IMR-90 (cell line): Measurements from ENCODE around the gene VEZT. TPM values are rescaled to one million over a fixed set of nuclear protein-coding genes. Genes with fewer than 3 reads are reported as not detected.

Experiments
- ATAC-seq: fragments of 200-7000 bp; cut with Tn5 transposase; 2 replicates; pipeline ENCODE4 v1.9.1; 2020; ENCODE audit warnings: low read depth, mild to moderate bottlenecking, moderate library complexity
- BruUV-seq: library from RNA; stranded (reverse); fragments of 400-500 nt; replicated peaks from 2 replicates; lab custom pipeline; 2021; lab: Mats Ljungman, UMichigan
- CTCF ChIA-PET: fragments of 300-600 bp; formaldehyde crosslinking; extraction: SDS; loops from one replicate; lab custom pipeline; 2021; ENCODE audit warnings: antibody characterized with exemption; lab: Yijun Ruan, JAX
- POLR2A ChIA-PET: fragments of 300-600 bp; sonication (Branson Sonifier 250); formaldehyde crosslinking; loops from one replicate; lab custom pipeline; 2022; ENCODE audit warnings: antibody characterized with exemption; ENCODE audit not compliant: unreplicated experiment; lab: Charles Lee
- DNase-seq: peaks from one replicate; pipeline ENCODE4 v3.0.0; 2013
- H2AFZ ChIP-seq: replicated peaks from 2 replicates; pipeline ENCODE3; 2013; ENCODE audit warnings: low read length, mild to moderate bottlenecking; ENCODE audit not compliant: poor library complexity
- H2AK5ac ChIP-seq: 2 replicates; pipeline ENCODE4 v1.6.1; 2013; ENCODE audit warnings: low read depth, low read length, inconsistent platforms
- H2AK9ac ChIP-seq: replicated peaks from 2 replicates; pipeline ENCODE3; 2013; ENCODE audit warnings: mild to moderate bottlenecking, low read depth, low read length, moderate library complexity; ENCODE audit not compliant: poor library complexity
- H2BK120ac ChIP-seq: 2 replicates; pipeline ENCODE4 v1.6.1; 2013; ENCODE audit warnings: low read depth, low read length, inconsistent platforms
- H2BK15ac ChIP-seq: 3 replicates; pipeline ENCODE4 v1.6.1; 2013; ENCODE audit warnings: low read depth, low read length, inconsistent platforms
- H2BK20ac ChIP-seq: 2 replicates; pipeline ENCODE4 v1.6.1; 2013; ENCODE audit warnings: low read depth, mild to moderate bottlenecking, inconsistent platforms, low read length, moderate library complexity
- H2BK5ac ChIP-seq: 2 replicates; pipeline ENCODE4 v1.6.1; 2013; ENCODE audit warnings: mild to moderate bottlenecking, low read depth, low read length, inconsistent platforms; ENCODE audit not compliant: poor library complexity, severe bottlenecking
- H3K14ac ChIP-seq: replicated peaks from 2 replicates; pipeline ENCODE4 v1.6.1; 2013; ENCODE audit warnings: low read depth, low read length, inconsistent platforms
- H3K18ac ChIP-seq: 2 replicates; pipeline ENCODE4 v1.6.1; 2013; ENCODE audit warnings: low read depth, low read length, control low read depth
- H3K23ac ChIP-seq: 2 replicates; pipeline ENCODE4 v1.6.1; 2013; ENCODE audit warnings: low read depth, low read length, inconsistent platforms
- H3K27ac ChIP-seq: 2 replicates; pipeline ENCODE4 v1.5.1; 2013; ENCODE audit warnings: mild to moderate bottlenecking, control low read depth, low read length; ENCODE audit not compliant: insufficient read depth
- H3K27me3 ChIP-seq: 2 replicates; pipeline ENCODE4 v1.6.1; 2013; ENCODE audit warnings: low read length; ENCODE audit not compliant: control insufficient read depth, insufficient read depth
- H3K36me3 ChIP-seq: 2 replicates; pipeline ENCODE4 v1.6.1; 2013; ENCODE audit warnings: low read length, mixed read lengths; ENCODE audit not compliant: control insufficient read depth, insufficient read depth
- H3K4ac ChIP-seq: 2 replicates; pipeline ENCODE4 v1.6.1; 2013; ENCODE audit warnings: low read depth, low read length, inconsistent platforms
- H3K4me1 ChIP-seq: 2 replicates; pipeline ENCODE4 v1.6.1; 2013; ENCODE audit warnings: low read length, mixed read lengths; ENCODE audit not compliant: control insufficient read depth, insufficient read depth
- H3K4me2 ChIP-seq: 2 replicates; pipeline ENCODE4 v1.6.1; 2013; ENCODE audit warnings: low read depth, mild to moderate bottlenecking, control low read depth, low read length, moderate library complexity
- H3K4me3 ChIP-seq: 2 replicates; pipeline ENCODE4 v1.5.1; 2013; ENCODE audit warnings: low read depth, mild to moderate bottlenecking, control low read depth, low read length, moderate library complexity; ENCODE audit not compliant: insufficient read depth
- H3K56ac ChIP-seq: 2 replicates; pipeline ENCODE4 v1.6.1; 2013; ENCODE audit warnings: low read length, inconsistent platforms; ENCODE audit not compliant: insufficient read depth; ENCODE audit errors: extremely low read depth
- H3K79me1 ChIP-seq, 2 experiments: 2 replicates each; pipeline ENCODE4 v1.6.1; 2013; ENCODE audit warnings: low read length in 2 of 2, inconsistent platforms in 1 of 2, low read depth in 1 of 2
- H3K9ac ChIP-seq: 2 replicates; pipeline ENCODE4 v1.6.1; 2013; ENCODE audit warnings: low read depth, low read length, control low read depth
- H3K9me1 ChIP-seq: 2 replicates; pipeline ENCODE4 v1.6.1; 2013; ENCODE audit warnings: low read length, inconsistent platforms; ENCODE audit not compliant: insufficient read depth
- H3K9me3 ChIP-seq: 2 replicates; pipeline ENCODE4 v1.6.1; 2013; ENCODE audit warnings: low read length; ENCODE audit not compliant: control insufficient read depth, insufficient read depth
- H4K20me1 ChIP-seq: 2 replicates; pipeline ENCODE4 v1.6.1; 2013; ENCODE audit warnings: low read length, inconsistent platforms; ENCODE audit not compliant: insufficient read depth
- H4K5ac ChIP-seq: 2 replicates; pipeline ENCODE4 v1.6.1; 2013; ENCODE audit warnings: mild to moderate bottlenecking, low read depth, low read length, control low read depth
- H4K8ac ChIP-seq, 2 experiments: 2 replicates each; pipeline ENCODE4 v1.6.1; 2013; ENCODE audit warnings: low read depth in 2 of 2, low read length in 2 of 2, control low read depth in 1 of 2, inconsistent platforms in 1 of 2
- H4K91ac ChIP-seq: 2 replicates; pipeline ENCODE4 v1.6.1; 2013; ENCODE audit warnings: low read depth, low read length, inconsistent platforms; ENCODE audit not compliant: insufficient read depth
- BHLHE40 ChIP-seq: fragments of 150-350 bp; IDR thresholded peaks from 2 replicates; pipeline ENCODE4 v1.6.1; 2016; ENCODE audit warnings: mild to moderate bottlenecking, low read depth, low read length
- CEBPB ChIP-seq: IDR thresholded peaks from 2 replicates; pipeline ENCODE4 v1.6.1; 2012; ENCODE audit warnings: low read depth, low read length, improper control_type of control experiment
- CHD1 ChIP-seq: IDR thresholded peaks from 2 replicates; pipeline ENCODE4 v1.6.1; 2012; ENCODE audit warnings: low read depth, low read length, improper control_type of control experiment
- CTCF ChIP-seq: conservative IDR thresholded peaks from 2 replicates; pipeline ENCODE4 v1.5.1; 2012; ENCODE audit warnings: mild to moderate bottlenecking, low read depth, low read length, improper control_type of control experiment
- ELK1 ChIP-seq: fragments of 150-350 bp; IDR thresholded peaks from 2 replicates; pipeline ENCODE4 v1.6.1; 2016; ENCODE audit warnings: low read depth, mild to moderate bottlenecking, low read length, moderate library complexity, borderline replicate concordance
- FOS ChIP-seq: fragments of 150-350 bp; IDR thresholded peaks from 2 replicates; pipeline ENCODE4 v1.6.1; 2016; ENCODE audit warnings: low read depth, low read length
- MAFK ChIP-seq: IDR thresholded peaks from 2 replicates; pipeline ENCODE4 v1.6.1; 2012; ENCODE audit warnings: low read depth, low read length, improper control_type of control experiment
- MAZ ChIP-seq: IDR thresholded peaks from 2 replicates; pipeline ENCODE4 v1.6.1; 2012; ENCODE audit warnings: low read depth, mild to moderate bottlenecking, low read length, improper control_type of control experiment, moderate library complexity, borderline replicate concordance
- NFE2L2 ChIP-seq: fragments of 150-350 bp; IDR thresholded peaks from 2 replicates; pipeline ENCODE4 v1.6.1; 2016; ENCODE audit warnings: low read depth, mild to moderate bottlenecking, low read length
- POLR2A ChIP-seq: IDR thresholded peaks from 2 replicates; pipeline ENCODE4 v1.6.1; 2012; ENCODE audit warnings: mild to moderate bottlenecking, low read depth, low read length
- RAD21 ChIP-seq: IDR thresholded peaks from 2 replicates; pipeline ENCODE4 v1.6.1; 2012; ENCODE audit warnings: low read length, improper control_type of control experiment
- RCOR1 ChIP-seq: IDR thresholded peaks from 2 replicates; pipeline ENCODE4 v1.6.1; 2012; ENCODE audit warnings: mild to moderate bottlenecking, low read length, improper control_type of control experiment; ENCODE audit not compliant: insufficient replicate concordance
- SMC3 ChIP-seq: fragments of 150-350 bp; IDR thresholded peaks from 2 replicates; pipeline ENCODE4 v1.6.1; 2016; ENCODE audit warnings: low read depth, mild to moderate bottlenecking, antibody characterized with exemption, low read length, moderate library complexity
- USF2 ChIP-seq: fragments of 150-350 bp; IDR thresholded peaks from 2 replicates; pipeline ENCODE4 v1.6.1; 2017; ENCODE audit warnings: mild to moderate bottlenecking, antibody characterized with exemption, low read length, low read depth
- WGBS, 2 experiments: methylation state at CpG; one replicate each; pipeline versions ENCODE4 v1.1.5 to v1.1.7; 2013; ENCODE audit warnings: missing lambda C conversion rate in 2 of 2; ENCODE audit not compliant: insufficient read length in 1 of 2; ENCODE audit errors: extremely low coverage in 2 of 2; 5-methylcytosine and 5-hydroxymethylcytosine counted together
- dilution Hi-C: fragments of 300-500 bp; cut with HindIII; formaldehyde crosslinking; loops from one replicate; pipeline ENCODE4 v1.14.3; 2018; ENCODE audit warnings: low sequenced_read_pairs; ENCODE audit not compliant: unreplicated experiment
- in situ Hi-C: fragments of 300-500 bp; cut with MboI; formaldehyde crosslinking; loops from 3 replicates; pipeline ENCODE4 v1.14.3; 2019; ENCODE audit warnings: low sequenced_read_pairs, inconsistent platforms, mixed read lengths
- intact Hi-C: fragments of 100-400 bp; cut with micrococcal nuclease; formaldehyde crosslinking; loops from 2 replicates; pipeline ENCODE4 v1.10.0; 2022
- polyA plus RNA-seq, 3 experiments: library from polyadenylated mRNA; depleted of rRNA; stranded (reverse); fragments of >200 nt; gene quantifications; 2 replicates each; pipeline ENCODE4 v1.2.3, GENCODE V29; 2012; ENCODE audit warnings: low replicate concordance in 1 of 3
- total RNA-seq: library from RNA; depleted of rRNA; stranded (reverse); fragments of >200 nt; gene quantifications from 2 replicates; pipeline ENCODE4 v1.2.3, GENCODE V29; 2012

Gene VEZT
- total and polyA plus RNA-seq, 2 of the 4 experiments (the other 2 are of a cell fraction) = 54.5 to 90.2 TPM

- Histone ChIP-seq H3K36me3 (no peaks in the 10 kb centered on the region), H3K4me3 (no peak overlapping the region), H3K9me1 (no peaks in the 10 kb centered on the region), H2AK5ac (no peak overlapping the region), H4K5ac (no peak overlapping the region), H3K4ac (no peak overlapping the region), H2BK15ac (no peak overlapping the region), H3K9me3 (no peaks in the 10 kb centered on the region), H3K23ac (no peak overlapping the region), H2BK5ac (no peak overlapping the region), H3K27me3 (no peaks in the 10 kb centered on the region), H3K14ac (no peak overlapping the region), H3K4me1 (no peaks in the 10 kb centered on the region), H2AK9ac (no peak overlapping the region), H4K20me1 (no peaks in the 10 kb centered on the region), H3K18ac (no peak overlapping the region), H2BK20ac (no peak overlapping the region), H3K56ac (no peak overlapping the region), H4K91ac (no peak overlapping the region), H3K27ac (no peak overlapping the region), H3K9ac (no peak overlapping the region), H4K8ac (no peak overlapping the region), H3K4me2 (no peak overlapping the region), H2AFZ (no peak overlapping the region), H2BK120ac (no peak overlapping the region), H3K79me1 (peaks cover 15 to 36% of the 10 kb centered on the region in 2 experiments)
- intact Hi-C loops = no loop called here
- no peak for TF ChIP-seq POLR2A
- no peak for TF ChIP-seq BHLHE40
- no peak for TF ChIP-seq CHD1
- TF ChIP-seq RCOR1 = no peak
- no peak for TF ChIP-seq MAFK
- TF ChIP-seq ELK1 = no peak
- no peak for TF ChIP-seq NFE2L2
- TF ChIP-seq RAD21 = no peak
- no peak for TF ChIP-seq SMC3
- TF ChIP-seq CEBPB = no peak
- TF ChIP-seq CTCF = no peak
- TF ChIP-seq USF2 = no peak
- no peak for TF ChIP-seq FOS
- no peak for TF ChIP-seq MAZ
- ATAC-seq (no peak), DNase-seq (no peak)
- ChIA-PET POLR2A (no interaction called here), CTCF (interaction anchor here (0.6 kb wide), 1 partner anchor 106 kb away, joined by 4 read pairs; no protein-coding TSS in a partner anchor)
- in situ Hi-C loops = no loop called here
- no CpG with 5 or more reads among the region's 4 CpGs for WGBS, 2 experiments
- BruUV-seq = no TSS peak
- dilution Hi-C loops = no loop called here
These were observed 4.5 kb upstream of the VEZT start for GRCh38 chr12:95213119-95213518.
